Fibroblast of lung (primary cell): ENCODE data around the gene ZNF280B.

Experiments
- EZH2 ChIP-seq: IDR thresholded peaks from 2 replicates; pipeline ENCODE4 v1.5.1; 2012; ENCODE audit warnings: low read length, control low read depth, mild to moderate bottlenecking; ENCODE audit errors: missing control alignments
- TF ChIP-seq, protein P1 (sequence below), 2 donors: IDR thresholded peaks in 1 of 2; conservative IDR thresholded peaks in 1 of 2; 1 replicate in 1 of 2; 2 replicates in 1 of 2; pipeline ENCODE4 v1.5.1; 2011 to 2012; ENCODE audit warnings: low read length in 2 of 2, control low read depth in 1 of 2, inconsistent platforms in 1 of 2, low read depth in 1 of 2, mild to moderate bottlenecking in 1 of 2

GRCh38 chr22:22467112-22467511 is 41.4 kb downstream of the ZNF280B start:
- TF ChIP-seq, protein P1, sequence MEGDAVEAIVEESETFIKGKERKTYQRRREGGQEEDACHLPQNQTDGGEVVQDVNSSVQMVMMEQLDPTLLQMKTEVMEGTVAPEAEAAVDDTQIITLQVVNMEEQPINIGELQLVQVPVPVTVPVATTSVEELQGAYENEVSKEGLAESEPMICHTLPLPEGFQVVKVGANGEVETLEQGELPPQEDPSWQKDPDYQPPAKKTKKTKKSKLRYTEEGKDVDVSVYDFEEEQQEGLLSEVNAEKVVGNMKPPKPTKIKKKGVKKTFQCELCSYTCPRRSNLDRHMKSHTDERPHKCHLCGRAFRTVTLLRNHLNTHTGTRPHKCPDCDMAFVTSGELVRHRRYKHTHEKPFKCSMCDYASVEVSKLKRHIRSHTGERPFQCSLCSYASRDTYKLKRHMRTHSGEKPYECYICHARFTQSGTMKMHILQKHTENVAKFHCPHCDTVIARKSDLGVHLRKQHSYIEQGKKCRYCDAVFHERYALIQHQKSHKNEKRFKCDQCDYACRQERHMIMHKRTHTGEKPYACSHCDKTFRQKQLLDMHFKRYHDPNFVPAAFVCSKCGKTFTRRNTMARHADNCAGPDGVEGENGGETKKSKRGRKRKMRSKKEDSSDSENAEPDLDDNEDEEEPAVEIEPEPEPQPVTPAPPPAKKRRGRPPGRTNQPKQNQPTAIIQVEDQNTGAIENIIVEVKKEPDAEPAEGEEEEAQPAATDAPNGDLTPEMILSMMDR (conservative IDR thresholded peaks at IDR 0.05 in 1 of 2, IDR thresholded peaks at IDR 0.05 in 1 of 2; ENCODE audit: low read depth in 1 of 2, low read length in 2 of 2), result no peak
- no peak for TF ChIP-seq EZH2
